Sigmoid colon (tissue), 7 donors: Measurements from ENCODE around the gene PER2. TPM values are rescaled to one million over a fixed set of nuclear protein-coding genes. Genes with fewer than 3 reads are reported as not detected.
A peak's percentile ranks its signal among the peaks of the same experiment; 100 is the strongest.

Source experiments
- DNase-seq: peaks from one replicate; pipeline ENCODE4 v3.0.0-alpha.2; 2019
- H3K27ac ChIP-seq, 4 donors: fragments of 200-600 bp; sonication (generic); one replicate each; pipeline ENCODE4 v1.5.1; 2016 to 2019; ENCODE audit warnings: mild to moderate bottlenecking in 1 of 4
- H3K27me3 ChIP-seq, 3 donors: fragments of 200-600 bp; sonication (generic); one replicate each; pipeline ENCODE4 v1.5.1; 2019; ENCODE audit warnings: mild to moderate bottlenecking in 1 of 3
- H3K36me3 ChIP-seq, 4 donors: fragments of 200-600 bp; sonication (generic); one replicate each; pipeline ENCODE4 v1.5.1; 2016 to 2019
- H3K4me1 ChIP-seq, 4 donors: fragments of 200-600 bp; sonication (generic); one replicate each; pipeline ENCODE4 v1.5.1; 2017 to 2019
- H3K4me3 ChIP-seq, 4 donors: fragments of 200-600 bp; sonication (generic); one replicate each; pipeline ENCODE4 v1.5.1; 2017 to 2019; ENCODE audit warnings: mild to moderate bottlenecking in 2 of 4, moderate library complexity in 1 of 4
- H3K9me3 ChIP-seq, 4 donors: fragments of 200-600 bp in 3 of 4; sonication (generic) in 3 of 4; one replicate each; pipeline versions ENCODE4 v1.5.1 to v1.6.1; 2013 to 2019
- CTCF ChIP-seq, 4 experiments: fragments of 450-650 bp in 3 of 4; fragments of 200-600 bp in 1 of 4; IDR thresholded peaks; one replicate each; pipeline ENCODE4 v1.5.1; 2016 to 2019; ENCODE audit warnings: antibody characterized with exemption in 4 of 4, mild to moderate bottlenecking in 3 of 4, moderate library complexity in 2 of 4
- EP300 ChIP-seq, 4 donors: sonication (generic); formaldehyde crosslinking; IDR thresholded peaks; one replicate each; pipeline ENCODE4 v1.6.1; 2017; ENCODE audit warnings: antibody characterized with exemption in 4 of 4
- POLR2A ChIP-seq, 2 donors: fragments of 450-650 bp; IDR thresholded peaks; one replicate each; pipeline ENCODE4 v1.6.1; 2016; ENCODE audit warnings: antibody characterized with exemption in 2 of 2, mild to moderate bottlenecking in 2 of 2, moderate library complexity in 2 of 2
- POLR2AphosphoS5 ChIP-seq, 4 donors: sonication (generic); formaldehyde crosslinking; IDR thresholded peaks; one replicate each; pipeline ENCODE4 v1.6.1; 2017; ENCODE audit warnings: antibody characterized with exemption in 4 of 4
- WGBS, 2 donors: extraction: QIAGEN DNeasy Blood & Tissue Kit; methylation state at CpG; one replicate each; pipeline ENCODE4 v1.1.7; 2013; 5-methylcytosine and 5-hydroxymethylcytosine counted together
- intact Hi-C: fragments of 100-400 bp; cut with DNase I; formaldehyde crosslinking; loops from one replicate; pipeline ENCODE4 v1.15.1; 2023
- polyA plus RNA-seq, 3 donors: library from polyadenylated mRNA; stranded (reverse); fragments of 200-250 nt; gene quantifications; one replicate each; pipeline ENCODE4 v1.2.3, GENCODE V29; 2013
- total RNA-seq, 4 donors: library from RNA; depleted of rRNA; stranded (reverse); fragments of >200 nt; gene quantifications; one replicate each; pipeline ENCODE4 v1.1.0, GENCODE V29; 2016
- donor health status: healthy with polysubstance abuse.
- donor health status: Bipolar disorder and iron deficiency.
- donor health status: healthy.

PER2 gene
- total and polyA plus RNA-seq, 7 donors = 3.7 to 11.8 (median 7.7) TPM

GRCh38 chr2:238294393-238295143 is 6.2 kb upstream of the PER2 start:
- 29 to 75% methylated on average over 17 of the region's 17 CpGs for WGBS, 2 donors
- no peaks in the 10 kb centered on the region for H3K36me3 ChIP-seq
- peak; percentile 28 for DNase-seq
- H3K9me3 ChIP-seq = no peaks in the 10 kb centered on the region
- H3K4me3 ChIP-seq = no peak overlapping the region
- TF ChIP-seq POLR2A (IDR thresholded peaks at IDR 0.05) (no peak), POLR2AphosphoS5 (IDR thresholded peaks at IDR 0.05) (no peak), CTCF (IDR thresholded peaks at IDR 0.05) (no peak), EP300 (IDR thresholded peaks at IDR 0.05) (no peak)
- intact Hi-C loops = no loop called here
- H3K27me3 ChIP-seq = peaks cover 0 to 6% (median 0%) of the 10 kb centered on the region in 3 donors
- H3K27ac ChIP-seq = no peak overlapping the region
- H3K4me1 ChIP-seq = peaks cover 0 to 6% (median 4%) of the 10 kb centered on the region in 4 donors

- WGBS, 2 donors = 89 to 90% methylated on average over 9 of the region's 9 CpGs
- Histone ChIP-seq H3K36me3 (no peaks in the 10 kb centered on the region), H3K27me3 (peaks cover 0 to 6% (median 0%) of the 10 kb centered on the region in 3 donors), H3K4me3 (no peak overlapping the region), H3K9me3 (no peaks in the 10 kb centered on the region), H3K27ac (no peak overlapping the region), H3K4me1 (peaks cover 0 to 12% (median 9%) of the 10 kb centered on the region in 4 donors)
- DNase-seq = peak; percentile 52
- TF ChIP-seq POLR2A (IDR thresholded peaks at IDR 0.05) = no peak
- TF ChIP-seq CTCF (IDR thresholded peaks at IDR 0.05) = no peak
- TF ChIP-seq POLR2AphosphoS5 (IDR thresholded peaks at IDR 0.05) = no peak
- no peak for TF ChIP-seq EP300 (IDR thresholded peaks at IDR 0.05)
- intact Hi-C loops = no loop called here
These were observed 5.6 kb upstream of the PER2 start for GRCh38 chr2:238294046-238294392.

- intact Hi-C loops = no loop called here
- TF ChIP-seq POLR2AphosphoS5 (IDR thresholded peaks at IDR 0.05) (no peak), EP300 (IDR thresholded peaks at IDR 0.05) (no peak)
- 94 to 96% methylated on average over 8 of the region's 8 CpGs for WGBS, 2 donors
- peak; percentile 62 for DNase-seq
- Histone ChIP-seq H3K9me3 (no peaks in the 10 kb centered on the region), H3K27me3 (peaks cover 0 to 2% (median 0%) of the 10 kb centered on the region in 3 donors), H3K27ac (no peak overlapping the region), H3K36me3 (no peaks in the 10 kb centered on the region), H3K4me3 (no peak overlapping the region), H3K4me1 (peaks cover 0 to 25% (median 22%) of the 10 kb centered on the region in 4 donors)
These were observed 3.3 kb upstream of the PER2 start for GRCh38 chr2:238291550-238292281.

GRCh38 chr2:238290715-238291549 is 2.5 kb upstream of the PER2 start:
- Histone ChIP-seq H3K4me3 (no peak overlapping the region), H3K27me3 (no peaks in the 10 kb centered on the region), H3K36me3 (no peaks in the 10 kb centered on the region), H3K4me1 (peaks cover 0 to 32% (median 30%) of the 10 kb centered on the region in 4 donors), H3K9me3 (no peaks in the 10 kb centered on the region), H3K27ac (peak overlapping the region in 1 of 4 donors; percentile 6)
- TF ChIP-seq POLR2AphosphoS5 (IDR thresholded peaks at IDR 0.05) = no peak
- no peak for TF ChIP-seq EP300 (IDR thresholded peaks at IDR 0.05)
- no peak for TF ChIP-seq POLR2A (IDR thresholded peaks at IDR 0.05)
- no peak for TF ChIP-seq CTCF (IDR thresholded peaks at IDR 0.05)
- peak; percentile 67 for DNase-seq
- intact Hi-C loops = no loop called here
- WGBS, 2 donors = 81 to 89% methylated on average over 5 of the region's 5 CpGs
